NCI-H1105 treated with DMSO at 0.1 percent for 48 hours (cell line): Measurements from ENCODE around the gene EPB41.
A peak's percentile ranks its signal among the peaks of the same experiment; 100 is the strongest.
"Not testable (repeated sequence)": the region's sequence is repeated elsewhere in the genome, so short reads cannot be mapped to it uniquely, and the experiment has no call there.

Experiments used
- DNase-seq: peaks from one replicate; lab custom pipeline; 2025; lab: John Stamatoyannopoulos, UW

Gene EPB41

DNA sequence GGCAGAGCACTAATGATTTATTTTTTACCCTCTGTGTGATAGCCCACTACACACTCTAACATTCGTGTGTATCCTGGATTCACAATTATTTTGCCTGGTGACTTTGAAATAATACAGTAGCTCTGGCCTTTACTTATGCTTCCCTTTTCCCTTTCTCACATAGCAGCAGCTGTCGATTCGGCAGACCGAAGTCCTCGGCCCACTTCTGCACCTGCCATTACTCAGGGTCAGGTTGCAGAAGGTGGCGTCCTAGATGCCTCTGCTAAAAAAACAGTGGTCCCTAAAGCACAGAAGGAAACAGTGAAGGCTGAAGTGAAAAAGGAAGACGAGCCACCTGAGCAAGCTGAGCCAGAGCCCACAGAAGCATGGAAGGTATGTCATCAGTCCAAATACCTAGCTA is 138.6 kb downstream of the EPB41 start:
- no peak for DNase-seq

DNA sequence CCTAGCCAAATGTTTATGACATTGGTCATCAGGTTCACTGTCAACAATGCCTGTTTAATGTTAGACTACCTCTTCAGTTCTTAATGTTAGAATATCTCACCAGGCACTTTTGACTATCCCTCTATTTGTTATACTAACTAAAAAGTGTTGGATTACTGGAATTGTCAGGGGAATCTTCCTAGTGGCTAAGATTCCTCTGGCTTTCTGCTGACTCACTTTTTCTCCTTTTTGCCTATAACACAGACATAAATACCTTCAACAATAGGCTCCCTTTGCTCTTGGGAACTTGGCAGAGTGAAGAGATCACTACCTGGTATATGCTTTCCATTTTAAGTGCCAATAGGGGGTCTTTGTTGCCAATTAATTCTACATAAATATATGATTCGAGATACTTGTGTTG is 140.8 kb downstream of the EPB41 start:
- no peak for DNase-seq

DNA sequence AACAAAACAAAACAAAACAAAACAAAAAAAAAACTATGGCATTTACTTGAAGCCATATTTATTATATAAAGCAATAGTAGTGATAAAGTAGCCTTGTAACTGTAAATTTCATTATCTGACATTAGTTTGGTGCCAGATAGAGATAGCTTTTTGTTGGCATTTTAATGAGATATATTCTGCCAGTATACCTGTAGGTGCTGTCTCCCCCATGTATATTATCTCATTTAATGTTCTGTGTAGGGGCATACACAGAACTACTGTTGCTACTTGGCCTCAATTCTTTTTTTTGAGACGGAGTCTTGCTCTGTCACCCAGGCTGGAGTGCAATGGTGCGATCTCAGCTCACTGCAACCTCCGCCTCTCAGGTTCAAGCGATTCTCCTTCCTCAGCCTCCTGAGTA is 141.9 kb downstream of the EPB41 start:
- no peak for DNase-seq

DNA sequence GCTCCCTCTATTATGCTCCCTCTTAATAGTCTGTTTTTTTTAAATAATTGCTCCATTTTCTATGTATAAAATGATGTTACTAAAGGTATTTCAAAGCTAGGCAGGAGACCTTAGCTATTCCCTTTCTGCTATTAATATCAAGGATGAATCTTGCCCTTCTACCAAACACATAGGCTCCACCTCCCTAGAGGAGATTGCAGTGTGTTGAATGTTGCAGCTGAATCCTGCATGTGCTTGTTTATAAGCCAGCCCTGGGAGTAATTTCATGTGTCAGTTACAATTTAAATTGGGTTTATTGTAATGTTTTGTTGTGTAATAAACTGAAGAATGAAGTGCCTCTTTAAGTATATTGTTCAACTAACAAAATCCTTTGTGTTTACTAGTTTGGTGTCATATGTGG is 143.3 kb downstream of the EPB41 start:
- DNase-seq, result no peak

DNA sequence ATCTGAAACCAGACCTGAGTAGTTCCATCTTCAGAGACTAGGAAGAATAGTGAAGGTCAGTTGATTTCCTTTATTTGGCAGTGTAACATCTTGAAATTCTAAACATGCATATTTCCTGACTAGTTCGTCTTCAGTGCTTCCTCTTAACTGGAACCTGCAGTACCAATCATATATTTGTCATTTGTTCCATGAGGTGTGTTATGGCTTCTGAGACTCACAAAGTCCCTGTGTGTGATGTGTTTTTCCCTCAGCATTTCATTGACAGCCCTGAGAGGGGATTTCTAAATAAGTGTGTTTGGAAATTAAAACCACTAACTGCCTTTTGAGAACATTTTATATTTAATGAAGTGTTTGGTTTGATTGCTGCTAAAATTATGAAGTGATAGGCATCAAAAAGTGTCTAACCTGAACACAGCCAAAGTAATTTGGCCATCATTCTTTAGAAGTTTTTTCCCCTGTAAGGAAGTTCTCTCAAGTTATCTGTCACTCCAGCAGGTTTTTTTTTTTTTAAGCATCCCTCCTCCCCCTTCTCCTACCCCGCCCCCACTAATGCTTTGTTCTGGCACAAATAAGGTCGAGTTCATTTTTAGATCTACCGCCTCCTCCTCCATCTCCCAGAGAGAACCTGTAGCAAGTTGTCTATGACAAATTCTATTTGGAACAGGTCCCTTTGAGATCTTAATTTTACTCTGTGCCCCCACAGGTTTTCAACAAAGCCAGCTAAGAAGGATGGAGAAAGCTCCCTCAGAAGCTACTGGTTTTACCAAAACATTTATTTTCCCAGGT is 148.0 kb downstream of the EPB41 start:
- no peak for DNase-seq

DNA sequence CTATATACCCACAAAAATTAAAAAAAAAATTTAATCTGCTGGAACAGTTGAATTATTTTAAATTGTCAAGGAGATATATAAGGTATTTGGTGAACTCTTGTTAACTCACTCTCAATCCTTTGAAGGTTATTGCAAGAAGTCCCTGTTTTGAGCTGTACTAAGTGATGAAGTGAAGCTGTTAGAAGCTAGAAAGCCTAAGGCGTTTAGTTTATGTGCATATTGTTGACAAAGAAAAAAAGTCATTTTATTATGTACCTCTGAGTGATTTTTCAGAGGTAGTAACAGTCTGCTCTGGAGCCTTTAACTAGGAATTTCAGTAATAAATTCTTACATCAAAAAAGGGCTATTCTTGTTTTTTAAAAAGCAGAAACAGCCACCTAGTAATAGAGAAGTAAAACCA is 149.7 kb downstream of the EPB41 start:
- no peak for DNase-seq

DNA sequence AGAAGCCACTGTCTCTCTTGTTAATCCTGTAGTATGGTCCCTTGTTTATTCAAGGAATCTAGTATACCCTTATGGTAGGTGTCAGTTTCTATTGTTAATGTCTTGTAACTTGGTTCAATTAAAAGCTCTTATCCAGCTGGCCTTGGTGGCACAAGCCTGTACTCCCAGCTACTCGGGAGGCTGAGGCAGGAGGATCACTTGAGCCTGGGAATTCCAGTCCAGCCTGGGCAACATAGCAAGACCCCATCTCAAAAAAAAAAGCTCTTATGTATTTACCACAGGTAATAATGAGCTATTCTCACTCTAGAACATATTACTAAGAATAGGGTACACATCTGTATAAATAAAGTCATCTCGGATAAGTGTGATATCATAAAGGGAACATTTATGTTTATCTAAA is 162.8 kb downstream of the EPB41 start:
- DNase-seq, result no peak

DNA sequence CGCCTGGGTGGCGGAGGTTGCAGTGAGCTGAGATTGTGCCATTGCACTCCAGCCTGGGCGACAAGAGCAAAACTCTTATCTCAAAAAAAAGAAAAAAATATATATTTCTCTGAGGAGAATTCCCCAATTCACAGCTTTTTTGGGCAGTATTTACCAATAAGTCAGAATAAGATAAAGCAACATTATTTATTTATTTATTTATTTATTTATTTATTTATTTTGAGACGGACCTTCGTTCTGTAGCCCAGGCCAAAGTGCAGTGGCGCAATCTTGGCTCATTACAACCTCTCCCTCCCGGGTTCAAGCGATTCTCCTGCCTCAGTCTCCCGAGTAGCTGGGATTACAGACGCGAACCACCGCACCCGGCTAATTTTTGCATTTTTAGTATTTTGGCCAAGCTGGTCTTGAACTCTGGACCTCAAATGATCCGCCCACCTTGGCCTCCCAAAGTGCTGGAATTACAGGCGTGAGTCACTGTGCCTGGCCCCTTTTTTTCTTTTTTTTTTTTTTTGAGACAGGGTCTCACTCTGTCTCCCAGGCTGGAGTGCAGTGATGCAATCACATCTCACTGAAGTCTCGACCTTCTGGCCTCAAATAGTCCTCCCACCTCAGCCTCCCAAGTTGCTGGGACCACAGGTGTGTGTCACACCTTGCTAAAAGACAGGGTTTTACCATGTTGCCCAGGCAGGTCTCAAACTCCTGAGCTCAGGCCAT is 165.7 kb downstream of the EPB41 start:
- DNase-seq, result not testable (repeated sequence)

DNA sequence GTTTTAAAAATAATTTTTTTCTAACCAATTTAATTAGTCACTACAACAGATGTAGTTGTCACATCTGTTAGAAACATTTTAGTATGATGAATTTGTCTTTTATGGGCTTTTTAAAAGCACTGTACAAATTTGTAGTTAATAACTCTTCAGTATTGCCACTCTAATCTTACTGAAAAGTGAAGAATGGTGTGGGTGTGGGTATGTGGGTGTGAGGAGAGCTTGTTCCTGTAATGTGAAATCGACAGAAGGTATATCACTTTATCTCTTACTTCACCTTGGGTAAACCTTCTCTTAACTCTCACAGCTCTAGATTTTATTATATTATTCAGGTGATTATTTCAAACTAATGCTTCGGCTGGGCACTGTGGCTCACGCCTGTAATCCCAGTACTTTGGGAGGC is 166.8 kb downstream of the EPB41 start:
- DNase-seq, result no peak

DNA sequence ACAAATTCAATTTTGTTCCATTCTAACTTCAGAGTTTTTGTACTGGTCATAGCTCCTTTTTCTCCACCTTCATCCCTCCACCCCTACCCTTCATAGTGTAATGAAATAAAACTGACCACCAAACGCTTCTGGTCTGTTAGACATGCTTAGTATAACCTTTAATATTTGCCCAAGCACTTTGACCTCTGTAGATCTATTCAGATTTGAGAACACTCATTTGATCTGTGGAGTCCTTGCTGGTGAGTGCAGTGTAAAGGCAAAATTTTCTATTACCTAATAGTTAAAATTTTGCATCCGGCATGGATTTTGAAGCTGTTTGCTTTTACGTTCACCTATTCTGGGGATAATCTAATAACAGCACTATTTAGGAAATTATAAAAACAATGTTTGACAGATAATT is 168.2 kb downstream of the EPB41 start:
- DNase-seq, result no peak

DNA sequence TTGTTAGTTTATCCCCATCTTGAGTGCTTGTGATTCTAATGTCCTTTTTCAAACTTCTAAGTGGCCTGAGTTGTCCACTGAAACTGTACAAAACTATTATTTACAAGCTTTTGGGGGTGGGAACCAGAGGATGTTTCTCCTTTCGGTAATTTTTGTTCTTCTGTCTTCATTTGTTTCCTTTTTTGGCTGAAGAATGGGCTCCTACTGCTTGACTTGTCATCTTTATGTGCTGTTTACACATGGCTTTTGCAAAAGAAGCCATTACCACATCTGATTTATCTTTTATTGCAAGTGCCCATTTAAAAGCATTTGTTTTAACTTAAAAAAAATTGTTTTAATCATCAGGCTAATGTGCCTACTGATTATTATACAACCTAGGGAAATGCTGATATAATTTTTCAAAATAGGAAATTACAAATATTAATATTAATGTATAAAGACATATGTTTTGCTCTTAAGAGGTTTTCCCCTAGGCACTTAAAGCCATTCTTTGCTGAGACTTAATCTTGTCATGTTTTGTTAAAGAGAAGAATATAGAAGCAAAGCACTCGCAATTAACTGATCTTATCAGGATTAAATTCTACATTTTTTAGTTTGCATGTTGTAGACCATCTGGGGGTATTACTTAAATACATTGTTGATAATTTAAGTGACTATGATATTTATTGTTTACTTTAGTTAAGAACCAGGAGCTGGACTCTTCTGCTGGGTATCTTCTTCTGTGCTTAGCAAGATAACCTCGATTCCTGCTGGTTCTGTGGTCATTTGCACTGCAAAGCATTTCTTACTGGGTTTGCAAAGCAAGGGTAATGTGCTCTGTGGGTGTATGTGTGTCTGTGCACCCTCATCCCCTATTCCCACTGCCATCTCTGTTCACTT is 169.2 kb downstream of the EPB41 start:
- no peak for DNase-seq

DNA sequence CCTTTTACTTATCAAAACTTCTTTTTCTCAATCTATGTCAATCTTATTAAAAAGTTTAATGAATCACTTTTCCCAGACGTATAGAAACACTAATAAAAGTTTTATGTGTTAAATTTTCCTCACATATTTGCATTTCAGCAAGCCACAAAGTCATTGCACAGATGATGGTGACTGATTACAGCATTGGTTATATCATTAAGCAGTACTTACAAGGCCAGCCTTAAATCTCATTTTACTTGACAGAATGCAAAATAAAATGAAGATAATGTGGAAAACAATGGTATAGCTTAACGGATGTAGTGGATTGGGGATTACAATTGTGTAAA is 169.8 kb downstream of the EPB41 start:
- no peak for DNase-seq

DNA sequence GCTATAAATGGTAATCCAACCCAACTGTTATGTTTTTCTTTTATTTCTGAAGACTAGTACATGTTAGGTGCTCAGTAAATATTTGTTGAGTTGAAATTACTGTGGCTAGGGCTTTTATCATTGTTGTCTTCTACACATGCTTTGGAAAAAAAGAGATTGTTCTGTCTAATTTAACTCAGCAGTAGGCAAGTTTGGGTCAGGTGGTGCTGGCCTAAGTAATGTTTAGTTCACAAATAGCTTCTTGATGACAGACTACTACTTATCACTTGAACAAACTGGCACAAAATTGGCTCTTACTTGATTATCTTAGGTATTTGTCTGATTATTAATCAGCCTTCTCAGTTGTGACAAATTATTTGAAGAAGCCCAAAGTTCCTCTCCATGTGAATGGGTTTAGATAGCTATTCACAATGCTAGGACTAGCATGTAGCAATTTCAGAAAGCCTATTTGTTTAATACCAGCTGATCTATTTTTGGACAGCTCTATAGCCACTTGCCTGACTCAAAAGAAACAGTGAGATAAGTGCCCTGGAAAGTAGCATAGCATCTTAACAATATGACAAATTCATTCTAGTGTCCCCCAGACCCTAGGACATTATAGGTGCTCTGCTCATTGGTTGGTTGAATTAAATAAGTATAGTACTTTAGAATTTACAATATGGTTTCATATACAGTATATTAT is 176.7 kb downstream of the EPB41 start:
- no peak for DNase-seq

DNA sequence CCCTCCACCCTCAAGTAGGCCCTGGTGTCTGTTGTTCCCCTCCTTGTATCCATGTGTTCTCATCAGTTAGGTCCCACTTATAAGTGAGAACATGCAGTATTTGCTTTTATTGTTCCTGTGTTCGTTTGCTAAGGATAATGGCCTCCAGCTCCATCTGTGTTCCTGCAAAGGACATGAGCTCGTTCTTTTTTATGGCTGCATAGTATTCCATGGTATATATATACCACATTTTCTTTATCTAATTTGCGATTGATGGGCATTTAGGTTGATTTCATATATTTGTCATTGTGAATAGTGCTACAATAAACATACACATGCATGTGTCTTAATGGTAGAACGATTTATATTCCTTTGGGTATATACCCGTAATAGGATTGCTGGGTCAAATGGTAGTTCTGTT is 178.3 kb downstream of the EPB41 start:
- DNase-seq, result not testable (repeated sequence)

DNA sequence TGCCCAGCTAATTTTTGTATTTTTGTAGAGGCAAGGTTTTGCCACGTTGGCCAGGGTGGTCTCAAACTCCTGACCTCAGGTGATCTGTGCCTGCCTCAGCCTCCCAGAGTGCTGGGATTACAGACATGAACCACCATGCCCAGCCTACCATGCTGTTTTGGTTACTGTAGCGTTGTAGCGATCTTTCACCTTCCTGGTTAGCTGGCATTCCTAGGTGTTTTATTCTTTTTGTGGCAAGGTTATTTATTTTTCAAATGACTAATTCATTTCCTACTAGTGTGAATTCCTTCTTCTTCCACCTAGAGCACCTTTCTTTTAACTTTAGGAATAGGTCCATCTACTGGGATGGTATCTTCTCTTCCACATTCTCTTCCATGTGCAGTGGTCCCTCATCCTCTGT is 180.1 kb downstream of the EPB41 start:
- no peak for DNase-seq

DNA sequence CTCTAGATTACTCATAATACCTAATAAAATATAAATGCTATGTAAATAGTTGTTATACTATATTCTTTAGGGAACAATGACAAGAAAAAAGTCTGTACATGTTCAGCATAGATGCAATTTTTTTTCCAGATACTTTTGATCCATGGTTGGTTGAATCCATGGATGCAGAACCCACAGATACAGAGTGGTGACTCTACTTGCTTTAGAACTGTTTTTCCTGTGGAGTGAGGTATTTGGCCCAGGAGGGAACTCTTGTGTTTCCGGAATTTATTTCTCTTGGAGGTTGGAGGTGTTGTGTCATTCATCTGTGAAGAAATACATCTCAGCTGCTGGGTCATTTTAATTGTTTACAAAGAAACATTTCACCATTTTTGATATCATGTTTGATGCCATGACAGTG is 180.6 kb downstream of the EPB41 start:
- DNase-seq, result no peak

DNA sequence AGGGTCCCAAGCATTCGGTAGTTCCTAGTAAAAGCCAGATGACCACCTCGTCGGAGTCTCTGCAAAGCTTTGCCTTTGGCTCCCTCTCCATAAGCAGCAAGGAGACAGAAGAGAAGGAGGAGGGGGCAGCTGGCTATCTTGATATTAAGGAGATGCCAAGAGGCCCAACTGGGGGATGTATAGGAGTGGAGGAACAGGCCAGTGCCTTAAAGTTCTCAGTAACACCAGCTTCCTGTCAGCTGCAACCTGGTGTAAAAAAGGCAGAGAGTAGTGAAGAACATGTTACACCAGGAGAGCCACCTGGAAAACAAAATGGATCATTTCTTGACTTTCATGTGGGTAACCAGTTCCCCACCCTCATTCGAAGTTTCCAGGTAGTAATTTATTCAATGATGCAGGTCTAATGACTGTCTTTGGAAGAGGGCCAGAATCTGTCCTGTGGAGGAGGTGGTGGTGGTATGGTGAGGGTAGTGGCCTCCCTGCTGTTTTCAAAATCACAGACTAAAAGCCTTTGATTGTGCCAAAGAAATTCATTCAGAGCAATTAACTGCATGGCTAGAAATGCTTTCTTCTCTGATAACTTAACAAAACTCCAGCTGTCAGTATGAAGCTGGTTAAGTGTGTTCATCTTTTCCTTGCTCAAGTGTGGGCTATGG is 182.0 kb downstream of the EPB41 start:
- DNase-seq, result peak; percentile 97

DNA sequence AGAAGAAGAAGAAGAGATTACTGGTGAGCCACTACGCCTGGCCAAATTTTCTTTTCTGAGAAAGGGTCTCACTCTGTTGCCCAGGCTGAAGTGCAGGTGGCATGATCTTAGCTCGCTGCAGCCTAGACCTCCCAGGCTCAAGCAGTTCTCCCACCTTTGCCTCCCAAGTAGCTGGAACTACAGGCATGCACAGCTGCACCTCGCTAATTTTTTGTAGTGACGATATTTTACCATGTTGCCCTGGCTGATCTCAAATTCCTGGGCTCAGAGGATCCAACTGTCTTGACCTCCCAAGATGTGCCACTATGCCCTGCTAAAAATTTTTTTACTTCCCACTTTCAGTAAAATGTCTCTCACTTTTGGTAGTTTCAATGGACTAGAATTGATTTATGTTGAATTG is 184.9 kb downstream of the EPB41 start:
- DNase-seq, result no peak

DNA sequence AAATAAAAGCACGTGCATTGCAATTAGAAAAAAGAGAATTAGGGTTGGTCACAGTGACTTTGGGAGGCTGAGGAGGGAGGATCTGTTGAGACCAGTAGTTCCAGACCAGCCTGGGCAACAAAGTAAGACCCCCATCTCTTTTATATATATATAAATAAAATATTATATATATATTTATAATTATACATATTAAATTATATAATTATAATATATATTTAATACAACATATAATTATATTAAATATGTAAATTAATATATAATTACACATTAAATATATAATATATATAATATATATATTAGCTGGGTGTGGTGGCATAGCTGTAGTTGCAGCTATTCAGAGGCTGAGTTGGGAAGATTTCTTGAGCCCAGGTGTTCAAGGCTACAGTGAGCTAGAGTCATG is 186.1 kb downstream of the EPB41 start:
- DNase-seq, result no peak

DNA sequence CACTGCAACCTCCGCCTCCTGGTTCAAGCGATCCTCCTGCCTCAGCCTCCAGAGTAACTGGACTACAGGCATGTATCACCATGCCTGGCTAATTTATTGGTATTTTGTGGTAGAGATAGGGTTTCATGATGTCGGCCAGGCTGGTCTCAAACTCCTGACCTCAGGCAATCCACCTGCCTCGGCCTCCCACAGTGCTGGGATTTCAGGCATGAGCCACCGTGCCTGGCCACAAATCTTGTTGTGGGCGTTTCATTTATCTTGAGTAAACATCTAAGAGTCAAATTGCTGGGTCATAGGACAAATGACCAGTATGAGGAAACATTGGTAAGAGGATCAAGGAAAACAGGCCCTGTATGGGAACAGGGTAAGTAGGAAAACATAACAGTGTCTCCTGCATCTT is 191.5 kb downstream of the EPB41 start:
- no peak for DNase-seq

DNA sequence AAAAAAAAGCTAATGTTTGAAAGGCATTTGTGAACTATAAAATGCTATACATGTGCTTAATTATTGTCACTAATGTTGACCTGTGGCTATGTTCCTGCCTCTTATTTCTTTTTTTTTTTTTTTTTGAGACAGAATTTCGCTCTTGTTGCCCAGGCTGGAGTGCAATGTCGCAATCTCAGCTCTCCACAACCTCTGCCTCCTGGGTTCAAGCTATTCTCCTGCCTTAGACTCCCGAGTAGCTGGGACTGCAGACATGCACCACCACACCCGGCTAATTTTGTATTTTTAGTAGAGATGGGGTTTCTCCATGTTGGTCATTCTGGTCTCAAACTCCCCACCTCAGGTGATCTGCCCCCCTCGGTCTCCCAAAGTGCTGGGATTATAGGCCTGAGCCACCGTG is 193.7 kb downstream of the EPB41 start:
- not testable (repeated sequence) for DNase-seq
